SH-SY5Y (cell line): Measurements from ENCODE around the gene CATSPER3.

Experiments used
- GATA2 ChIP-seq: IDR thresholded peaks from 2 replicates; pipeline ENCODE4 v1.6.1; 2011; ENCODE audit warnings: mild to moderate bottlenecking, low read depth, low read length
- GATA3 ChIP-seq: IDR thresholded peaks from 2 replicates; pipeline ENCODE4 v1.6.1; 2011; ENCODE audit warnings: low read depth, mild to moderate bottlenecking, low read length, moderate library complexity

- TF ChIP-seq GATA3 (no peak), GATA2 (no peak)
These were observed 86.8 kb downstream of the CATSPER3 start for GRCh38 chr5:135054546-135054945.
